HG03432 (cell line): ENCODE results near the gene THNSL1.

Experiments used
- ATAC-seq: cut with Tn5 transposase; IDR thresholded peaks from one replicate; pipeline ENCODE4 v1.9.1; 2021; ENCODE audit warnings: mild to moderate bottlenecking, moderate library complexity; ENCODE audit not compliant: unreplicated experiment

Gene THNSL1

GRCh38 chr10:25057886-25058285 is 41.5 kb downstream of the THNSL1 start:
- no peak for ATAC-seq

- no peak for ATAC-seq
Observed at GRCh38 chr10:25059990-25060389, 43.6 kb downstream of the THNSL1 start.

- no peak for ATAC-seq
Observed at GRCh38 chr10:25061125-25061524, 44.7 kb downstream of the THNSL1 start.

- ATAC-seq = no peak
Observed at GRCh38 chr10:25061711-25062449, 45.5 kb downstream of the THNSL1 start.

- ATAC-seq = no peak
Observed at GRCh38 chr10:25063157-25063556, 46.7 kb downstream of the THNSL1 start.

- ATAC-seq = no peak
Observed at GRCh38 chr10:25063644-25064043, 47.2 kb downstream of the THNSL1 start.

- ATAC-seq = no peak
Observed at GRCh38 chr10:25064401-25064800, 48.0 kb downstream of the THNSL1 start.

- ATAC-seq = no peak
Observed at GRCh38 chr10:25065761-25066476, 49.5 kb downstream of the THNSL1 start.

GRCh38 chr10:25068152-25069058 is 52.0 kb downstream of the THNSL1 start:
- ATAC-seq = no peak

GRCh38 chr10:25071227-25071626 is 54.8 kb downstream of the THNSL1 start:
- no peak for ATAC-seq

GRCh38 chr10:25072786-25073185 is 56.4 kb downstream of the THNSL1 start:
- no peak for ATAC-seq

- ATAC-seq = no peak
Observed at GRCh38 chr10:25075825-25076224, 59.4 kb downstream of the THNSL1 start.
